ENCODE measurements around the gene CALML3.

The CALML3 gene

DNA sequence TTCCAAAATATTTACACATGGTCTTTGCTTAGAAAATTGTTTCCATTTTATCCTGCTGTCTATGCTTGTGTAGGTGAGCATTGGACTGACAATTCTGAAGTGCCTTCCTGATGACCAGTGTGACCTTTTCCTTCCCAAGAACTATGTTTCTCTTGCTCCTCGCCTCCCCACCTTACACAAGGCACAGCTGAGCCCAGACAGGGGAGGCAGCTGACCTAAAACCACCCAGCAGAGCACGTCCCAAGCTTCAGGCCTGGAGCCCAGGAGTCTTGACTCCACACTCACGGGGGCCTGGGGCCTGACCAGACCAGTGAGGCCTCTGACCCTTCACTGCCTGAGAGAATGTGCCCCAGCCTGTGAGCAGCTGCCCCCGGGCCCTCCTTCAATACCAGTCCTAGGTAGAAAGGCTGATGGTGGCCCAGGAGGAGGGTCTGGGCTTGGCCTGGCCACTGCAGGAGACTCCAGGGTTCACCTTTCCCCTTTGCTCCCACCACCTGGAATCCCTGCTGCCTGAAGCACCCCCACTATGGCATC lies 32.4 kb upstream of the CALML3 start:
- DNase-seq = no peak

- DNase-seq = no peak
Measured at GRCh38 chr10:5492929-5493576, 31.7 kb upstream of the CALML3 start.

GRCh38 chr10:5493691-5494090 lies 31.1 kb upstream of the CALML3 start:
- no peak for DNase-seq

- DNase-seq = no peak
Measured at GRCh38 chr10:5494611-5495010, 30.1 kb upstream of the CALML3 start.

- DNase-seq = no peak
Measured at GRCh38 chr10:5496261-5497250, 28.2 kb upstream of the CALML3 start.

- DNase-seq = no peak
Measured at GRCh38 chr10:5497289-5497688, 27.5 kb upstream of the CALML3 start.

- no peak for DNase-seq
Measured at GRCh38 chr10:5497948-5498730, 26.6 kb upstream of the CALML3 start.

GRCh38 chr10:5498791-5499492 lies 25.8 kb upstream of the CALML3 start:
- DNase-seq = no peak

- no peak for DNase-seq
Measured at GRCh38 chr10:5499493-5500140, 25.1 kb upstream of the CALML3 start, which contains the start of gene CALML5. Gene CALML5 (minus strand): TSS chr10:5499570. CDS start chr10:5499438, 132 bp downstream.

GRCh38 chr10:5500162-5500670 lies 24.5 kb upstream of the CALML3 start:
- DNase-seq = no peak

- DNase-seq = no peak
Measured at GRCh38 chr10:5500910-5501309, 23.9 kb upstream of the CALML3 start.

GRCh38 chr10:5502061-5502521 lies 22.7 kb upstream of the CALML3 start:
- DNase-seq = no peak

DNA sequence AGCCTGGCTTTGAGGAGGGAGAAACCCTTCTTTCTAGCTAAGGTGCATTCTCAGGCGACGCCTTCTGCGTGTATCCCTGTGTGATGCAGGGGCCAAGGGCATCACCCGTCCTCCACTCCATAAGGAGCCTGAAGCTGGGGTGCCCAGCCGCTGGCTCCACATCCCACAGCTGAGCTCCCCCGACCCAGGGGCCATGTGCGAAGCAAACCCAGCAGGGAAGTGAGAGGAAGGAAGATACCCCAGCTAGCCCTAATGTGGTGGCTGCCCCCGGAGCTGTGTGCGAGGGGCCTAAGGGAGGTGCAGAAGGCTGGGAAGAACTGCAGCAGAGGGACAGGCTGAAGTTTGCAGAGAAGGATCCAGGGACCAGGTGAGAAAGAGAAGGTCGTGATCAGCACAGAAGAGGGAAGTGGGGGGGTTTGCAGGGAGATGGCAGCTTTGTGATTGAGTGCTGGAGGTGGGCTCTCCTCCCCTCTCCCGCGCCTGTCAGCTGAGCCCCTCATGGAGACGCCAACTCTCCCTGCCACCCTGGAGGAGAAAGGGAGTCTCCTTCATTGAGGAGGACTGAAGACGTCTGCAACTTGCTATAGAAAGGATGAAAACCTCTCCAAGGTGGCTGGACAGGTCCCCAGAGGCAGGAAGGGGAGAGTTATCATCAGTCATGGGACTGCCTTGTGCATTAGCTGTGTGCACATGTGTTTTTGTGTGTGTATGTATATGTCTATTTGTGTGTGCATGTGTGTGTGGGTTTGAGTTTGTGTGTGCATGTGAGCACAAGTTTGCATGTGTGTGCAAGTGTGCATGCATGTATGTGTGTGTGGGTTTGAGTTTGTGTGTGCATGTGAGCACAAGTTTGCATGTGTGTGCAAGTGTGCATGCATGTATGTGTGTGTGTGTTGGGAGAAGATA lies 21.9 kb upstream of the CALML3 start:
- no peak for DNase-seq

DNA sequence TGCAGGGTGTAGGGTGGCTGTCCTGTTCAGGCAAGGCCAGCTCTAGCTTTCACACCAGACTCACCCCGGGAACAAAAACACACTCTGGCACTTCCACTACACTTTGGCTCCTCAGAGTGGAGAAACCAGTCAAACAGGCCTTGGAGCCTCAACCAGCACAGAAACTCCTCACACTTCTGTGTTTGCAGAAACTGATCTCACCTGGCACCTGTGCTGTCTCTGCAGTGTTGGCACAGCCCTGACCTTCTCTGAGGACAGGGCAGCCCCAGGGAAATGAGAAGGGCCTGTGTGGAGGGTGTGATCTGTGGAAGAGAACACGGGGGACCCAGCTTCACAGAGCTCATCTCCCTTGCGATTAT lies 21.3 kb upstream of the CALML3 start:
- DNase-seq = no peak

DNA sequence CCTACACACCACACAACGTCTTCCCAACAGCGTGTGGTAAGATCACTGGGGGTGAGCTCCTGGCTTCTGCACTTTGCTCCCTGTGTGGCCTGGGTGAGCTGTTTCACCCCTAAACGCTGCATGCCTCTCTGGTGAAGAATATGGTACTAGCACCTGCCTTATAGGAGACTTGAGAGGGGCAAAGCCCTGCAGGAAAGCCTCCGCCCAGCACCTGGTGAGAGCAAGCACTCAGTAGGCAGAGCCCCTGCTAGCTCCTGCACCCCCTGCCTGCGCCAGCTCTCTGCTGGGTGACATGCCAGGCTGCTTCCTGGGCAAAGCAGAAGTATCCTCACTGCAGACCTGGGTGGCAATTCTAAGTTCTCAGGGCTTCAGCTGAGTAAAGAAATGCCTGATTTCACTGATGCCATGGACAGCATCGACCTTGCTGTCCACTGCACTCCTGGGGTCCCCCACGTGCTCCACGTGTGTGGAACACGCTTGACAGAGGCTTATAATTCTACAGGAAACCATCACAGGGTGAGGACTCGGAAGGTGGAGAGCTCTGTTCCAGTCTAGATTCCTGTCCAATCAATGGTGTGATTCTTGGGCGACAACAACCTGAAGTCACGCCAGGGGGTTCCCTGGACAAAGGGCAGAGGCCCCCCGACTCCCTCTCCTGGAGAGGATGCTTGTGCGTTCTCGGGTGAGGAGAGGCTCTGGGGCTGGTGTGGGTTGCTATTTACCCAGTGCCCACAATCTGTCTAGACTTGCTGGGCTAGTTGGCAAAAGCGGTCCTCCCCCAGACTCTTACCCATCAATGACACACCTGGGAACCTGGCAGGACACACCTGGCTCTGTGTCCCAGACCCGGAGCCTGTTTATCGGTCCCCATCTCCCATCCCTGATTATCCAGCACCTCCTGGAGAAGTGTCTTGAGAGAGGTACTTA lies 20.4 kb upstream of the CALML3 start:
- no peak for DNase-seq

GRCh38 chr10:5506246-5506645 lies 18.5 kb upstream of the CALML3 start:
- no peak for DNase-seq

DNA sequence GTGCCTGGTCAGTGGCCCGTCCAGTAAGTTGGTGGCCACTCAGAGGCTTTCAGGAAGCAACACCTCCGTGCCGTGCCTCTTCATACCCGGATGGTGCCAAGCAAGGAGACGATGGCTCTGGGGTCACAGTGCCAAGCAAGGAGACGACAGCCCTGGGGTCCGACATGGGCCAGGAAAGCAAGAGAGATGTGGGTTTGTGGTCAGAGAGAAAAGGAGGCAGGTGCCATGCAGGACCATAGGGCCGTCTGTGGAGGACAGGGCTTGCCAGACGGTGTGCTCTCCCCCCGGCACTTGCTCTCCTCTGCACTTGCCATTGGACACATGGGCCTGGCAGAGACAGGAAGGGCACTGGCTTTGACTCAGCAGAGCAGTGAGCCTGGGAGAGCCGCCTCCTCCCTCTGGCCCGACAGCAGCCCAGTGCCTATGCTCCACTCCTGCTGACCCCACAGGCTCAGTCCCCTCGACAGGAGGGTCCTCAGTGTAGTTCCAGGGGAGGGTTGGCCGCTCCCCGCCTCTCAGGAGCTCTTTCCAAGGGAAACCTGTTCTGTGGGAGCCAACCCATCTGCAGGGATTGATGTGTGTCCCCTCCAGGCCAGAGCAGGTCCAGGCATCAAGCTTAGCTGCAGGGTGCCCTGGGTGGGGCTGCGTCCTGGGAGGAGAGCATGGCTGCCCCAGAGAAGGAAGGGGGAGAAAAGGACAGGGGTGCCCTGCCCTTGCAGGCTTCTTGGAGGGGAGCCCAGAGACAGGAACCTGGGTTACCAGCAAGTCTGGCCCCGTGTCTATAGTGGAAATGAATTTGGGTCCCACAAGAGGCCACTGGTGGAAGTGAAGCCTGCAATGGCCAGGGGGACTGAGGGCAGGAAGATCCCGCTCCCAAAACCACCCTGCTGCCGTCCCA lies 17.8 kb upstream of the CALML3 start:
- no peak for DNase-seq

- no peak for DNase-seq
Measured at GRCh38 chr10:5507649-5508131, 17.1 kb upstream of the CALML3 start.
